GM12878 (cell line): Measurements from ENCODE around the gene PCCA. TPM values are rescaled to one million over a fixed set of nuclear protein-coding genes. Genes with fewer than 3 reads are reported as not detected.

Experiments used
- ATAC-seq: fragments of 200-7000 bp; cut with Tn5 transposase; 3 replicates; pipeline ENCODE4 v1.9.1; 2020; ENCODE audit warnings: mild to moderate bottlenecking, moderate library complexity
- BruUV-seq: library from RNA; stranded (reverse); fragments of 400-500 nt; replicated peaks from 2 replicates; lab custom pipeline; 2021; lab: Mats Ljungman, UMichigan
- CTCF ChIA-PET: fragments of 300-600 bp; sonication (Branson Sonifier 250); formaldehyde crosslinking; extraction: SDS; loops from one replicate; lab custom pipeline; 2021; ENCODE audit warnings: inconsistent platforms; lab: Yijun Ruan, JAX
- POLR2A ChIA-PET: fragments of 350-600 bp; formaldehyde crosslinking; extraction: SDS; loops from one replicate; lab custom pipeline; 2021; ENCODE audit warnings: inconsistent platforms; lab: Charles Lee
- RAD21 ChIA-PET: fragments of 300-600 bp; sonication (Branson Sonifier 250); formaldehyde crosslinking; loops from one replicate; lab custom pipeline; 2023; ENCODE audit warnings: antibody characterized with exemption; ENCODE audit not compliant: unreplicated experiment; lab: Charles Lee
- SMC1A ChIA-PET: fragments of 300-600 bp; sonication (Branson Sonifier 250); formaldehyde crosslinking; loops from one replicate; lab custom pipeline; 2023; ENCODE audit not compliant: unreplicated experiment, uncharacterized antibody; lab: Charles Lee
- DNase-seq: peaks from one replicate; pipeline ENCODE4 v3.0.0-alpha.2; 2011; ENCODE audit warnings: low read depth, low spot score
- FAIRE-seq: peaks from 3 replicates; lab custom pipeline; 2011; peaks lifted over from hg19 to GRCh38; lab: Jason Lieb, UNC
- H2AFZ ChIP-seq: 2 replicates; pipeline ENCODE4 v1.6.0; 2011; ENCODE audit warnings: low read depth, low read length, control low read depth; ENCODE audit not compliant: control insufficient read depth
- H3K27ac ChIP-seq: 2 replicates; pipeline ENCODE4 v1.5.1; 2011; ENCODE audit warnings: control low read depth; ENCODE audit not compliant: control insufficient read depth, insufficient read depth
- H3K27me3 ChIP-seq, 2 experiments: replicated peaks in 1 of 2; 2 replicates each; pipeline versions ENCODE4 v1.6.0 to v1.6.1; 2011; ENCODE audit warnings: low read length in 1 of 2; ENCODE audit not compliant: control insufficient read depth in 2 of 2, insufficient read depth in 2 of 2
- H3K36me3 ChIP-seq, 2 experiments: 2 replicates each; pipeline ENCODE4 v1.5.1; 2011; ENCODE audit warnings: low read length in 1 of 2; ENCODE audit not compliant: control insufficient read depth in 2 of 2, insufficient read depth in 2 of 2
- H3K4me1 ChIP-seq: 2 replicates; pipeline ENCODE4 v1.6.1; 2011; ENCODE audit warnings: mild to moderate bottlenecking, low read length, moderate library complexity, mixed read lengths; ENCODE audit not compliant: control insufficient read depth, insufficient read depth
- H3K4me2 ChIP-seq: 2 replicates; pipeline ENCODE4 v1.6.0; 2011; ENCODE audit warnings: control low read depth; ENCODE audit not compliant: control insufficient read depth, insufficient read depth
- H3K4me3 ChIP-seq: fragments of 200-600 bp; sonication (generic); 2 replicates; pipeline ENCODE4 v1.5.1; 2016
- H3K79me2 ChIP-seq: 2 replicates; pipeline ENCODE4 v1.6.0; 2011; ENCODE audit warnings: low read length; ENCODE audit not compliant: control insufficient read depth, insufficient read depth
- H3K9ac ChIP-seq: 2 replicates; pipeline ENCODE4 v1.8.0; 2011; ENCODE audit warnings: low read length, control low read depth, mixed read lengths; ENCODE audit not compliant: control insufficient read depth, insufficient read depth
- H3K9me3 ChIP-seq: replicated peaks from 3 replicates; pipeline ENCODE4 v1.5.1; 2011; ENCODE audit warnings: mild to moderate bottlenecking, low read length; ENCODE audit not compliant: control insufficient read depth, insufficient read depth
- H4K20me1 ChIP-seq: 2 replicates; pipeline ENCODE4 v1.6.0; 2011; ENCODE audit not compliant: control insufficient read depth, insufficient read depth
- BHLHE40 ChIP-seq, 2 experiments: fragments of 450-650 bp in 1 of 2; IDR thresholded peaks; 2 replicates each; pipeline ENCODE4 v1.6.1; 2011 to 2017; ENCODE audit warnings: low read depth in 2 of 2, borderline replicate concordance in 1 of 2, improper control_type of control experiment in 1 of 2, low read length in 1 of 2, mild to moderate bottlenecking in 1 of 2
- CEBPB ChIP-seq, 2 experiments: fragments of 150-350 bp in 1 of 2; IDR thresholded peaks; 2 replicates each; pipeline ENCODE4 v1.6.1; 2012 to 2014; ENCODE audit warnings: low read depth in 2 of 2, low read length in 2 of 2, borderline replicate concordance in 1 of 2, inconsistent platforms in 1 of 2
- EED ChIP-seq: sonication (generic); IDR thresholded peaks from 2 replicates; pipeline ENCODE4 v1.6.1; 2016; ENCODE audit warnings: antibody characterized with exemption, low read depth
- FOXM1 ChIP-seq: IDR thresholded peaks from 2 replicates; pipeline ENCODE4 v1.6.1; 2012; ENCODE audit warnings: low read depth, mild to moderate bottlenecking, inconsistent platforms, low read length, moderate library complexity
- IRF4 ChIP-seq: IDR thresholded peaks from 2 replicates; pipeline ENCODE4 v1.6.1; 2011; ENCODE audit warnings: low read depth, low read length
- MTA2 ChIP-seq: fragments of 450-650 bp; IDR thresholded peaks from 2 replicates; pipeline ENCODE4 v1.6.1; 2016; ENCODE audit warnings: low read depth, mild to moderate bottlenecking, moderate library complexity
- MTA3 ChIP-seq: IDR thresholded peaks from 2 replicates; pipeline ENCODE4 v1.6.1; 2012; ENCODE audit warnings: low read length, inconsistent platforms, borderline replicate concordance
- MYB ChIP-seq: fragments of 150-350 bp; IDR thresholded peaks from 2 replicates; pipeline ENCODE4 v1.6.1; 2014; ENCODE audit warnings: mild to moderate bottlenecking, low read depth, low read length, borderline replicate concordance
- RAD51 ChIP-seq: fragments of 450-650 bp; IDR thresholded peaks from 2 replicates; pipeline ENCODE4 v1.6.1; 2016; ENCODE audit warnings: moderate library complexity, mild to moderate bottlenecking, inconsistent platforms
- RUNX3 ChIP-seq: IDR thresholded peaks from 2 replicates; pipeline ENCODE4 v1.6.1; 2012; ENCODE audit warnings: low read length, inconsistent platforms
- SMAD1 ChIP-seq: fragments of 450-650 bp; IDR thresholded peaks from 2 replicates; pipeline ENCODE4 v1.6.1; 2018; ENCODE audit warnings: mild to moderate bottlenecking, low read depth; ENCODE audit not compliant: partially characterized antibody
- SMARCA5 ChIP-seq: fragments of 450-650 bp; IDR thresholded peaks from 2 replicates; pipeline ENCODE4 v1.6.1; 2017; ENCODE audit warnings: mild to moderate bottlenecking
- STAT3 ChIP-seq: IDR thresholded peaks from 2 replicates; pipeline ENCODE4 v1.6.1; 2011; ENCODE audit warnings: low read depth, low read length, improper control_type of control experiment
- WGBS: methylation state at CpG from one replicate; pipeline ENCODE4 v1.1.6; 2016; ENCODE audit warnings: low lambda C conversion rate; ENCODE audit not compliant: insufficient replicate concordance, insufficient coverage; ENCODE audit errors: missing lambda C conversion rate; 5-methylcytosine and 5-hydroxymethylcytosine counted together
- in situ Hi-C: fragments of 300-500 bp; cut with MboI; formaldehyde crosslinking; loops from 9 replicates; pipeline ENCODE4 v1.14.3; 2018; ENCODE audit warnings: mixed read lengths
- intact Hi-C: fragments of 100-400 bp; cut with micrococcal nuclease; formaldehyde crosslinking; loops from one replicate; pipeline ENCODE4 v1.14.2; 2022; ENCODE audit not compliant: unreplicated experiment
- polyA plus RNA-seq, 11 experiments: library from polyadenylated mRNA; depleted of rRNA in 4 of 11; unstranded in 6 of 11; stranded (reverse) in 5 of 11; fragments of >200 nt; fragmentation: Nextera tagmentation in 4 of 11; fragmentation: Illumina TruSeq in 1 of 11; extraction: Ambion mirVana in 4 of 11; extraction: Trizol in 1 of 11; gene quantifications; 1 replicate in 1 of 11; 2 replicates in 10 of 11; pipeline versions ENCODE4 v1.2.1 to v1.2.3, GENCODE V29; 2011 to 2016; ENCODE audit warnings: inconsistent platforms in 2 of 11, missing spikeins in 2 of 11, low read depth in 1 of 11
- total RNA-seq, 4 experiments: library from RNA; depleted of rRNA in 3 of 4; stranded (reverse); fragments of >200 nt in 3 of 4; fragmentation: Illumina TruSeq in 1 of 4; extraction: Trizol in 1 of 4; gene quantifications; 2 replicates each; pipeline versions ENCODE4 v1.2.1 to v1.2.3, GENCODE V29; 2013 to 2021
- TF ChIP-seq, protein P1 (sequence below): IDR thresholded peaks from 2 replicates; pipeline ENCODE4 v1.6.1; 2012; ENCODE audit warnings: improper control_type of control experiment, low read depth, low read length; ENCODE audit not compliant: insufficient replicate concordance
- TF ChIP-seq, protein P2 (sequence below): fragments of 450-650 bp; IDR thresholded peaks from 2 replicates; pipeline ENCODE4 v1.6.1; 2016; ENCODE audit warnings: mild to moderate bottlenecking
- TF ChIP-seq, protein P3 (sequence below): IDR thresholded peaks from 2 replicates; pipeline ENCODE4 v1.6.1; 2011; ENCODE audit warnings: low read depth, mild to moderate bottlenecking, low read length, moderate library complexity, borderline replicate concordance; ENCODE audit errors: extremely low read depth
- TF ChIP-seq, protein P4 (sequence below): fragments of 450-650 bp; IDR thresholded peaks from 2 replicates; pipeline ENCODE4 v1.6.1; 2016; ENCODE audit warnings: mild to moderate bottlenecking

PCCA gene
- total and polyA plus RNA-seq, 10 of the 15 experiments (the other 5 are each of a cell fraction or from before 2014, with no cell fraction given) = 5.9 to 18.2 (median 12.4) TPM

DNA sequence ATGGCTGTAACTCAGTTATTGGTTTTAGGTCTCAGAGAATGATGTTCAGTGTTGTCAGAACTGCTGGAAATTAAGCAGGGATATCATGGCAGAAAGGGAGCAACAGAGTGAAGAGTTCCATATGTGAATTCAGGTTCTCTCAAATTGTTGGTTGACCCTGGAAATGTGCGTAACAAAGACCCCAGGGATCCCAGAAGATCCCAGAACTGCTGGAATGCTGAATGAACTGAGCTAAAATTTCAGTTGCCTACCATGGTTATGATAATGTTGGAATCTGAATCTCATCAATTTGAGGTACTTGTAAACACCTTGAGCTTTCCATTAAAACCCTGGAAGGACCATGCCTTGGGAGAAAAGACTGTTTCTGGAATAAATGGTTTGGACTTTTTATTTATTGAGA is 268.9 kb downstream of the PCCA start (continued):
- TF ChIP-seq, protein P1, sequence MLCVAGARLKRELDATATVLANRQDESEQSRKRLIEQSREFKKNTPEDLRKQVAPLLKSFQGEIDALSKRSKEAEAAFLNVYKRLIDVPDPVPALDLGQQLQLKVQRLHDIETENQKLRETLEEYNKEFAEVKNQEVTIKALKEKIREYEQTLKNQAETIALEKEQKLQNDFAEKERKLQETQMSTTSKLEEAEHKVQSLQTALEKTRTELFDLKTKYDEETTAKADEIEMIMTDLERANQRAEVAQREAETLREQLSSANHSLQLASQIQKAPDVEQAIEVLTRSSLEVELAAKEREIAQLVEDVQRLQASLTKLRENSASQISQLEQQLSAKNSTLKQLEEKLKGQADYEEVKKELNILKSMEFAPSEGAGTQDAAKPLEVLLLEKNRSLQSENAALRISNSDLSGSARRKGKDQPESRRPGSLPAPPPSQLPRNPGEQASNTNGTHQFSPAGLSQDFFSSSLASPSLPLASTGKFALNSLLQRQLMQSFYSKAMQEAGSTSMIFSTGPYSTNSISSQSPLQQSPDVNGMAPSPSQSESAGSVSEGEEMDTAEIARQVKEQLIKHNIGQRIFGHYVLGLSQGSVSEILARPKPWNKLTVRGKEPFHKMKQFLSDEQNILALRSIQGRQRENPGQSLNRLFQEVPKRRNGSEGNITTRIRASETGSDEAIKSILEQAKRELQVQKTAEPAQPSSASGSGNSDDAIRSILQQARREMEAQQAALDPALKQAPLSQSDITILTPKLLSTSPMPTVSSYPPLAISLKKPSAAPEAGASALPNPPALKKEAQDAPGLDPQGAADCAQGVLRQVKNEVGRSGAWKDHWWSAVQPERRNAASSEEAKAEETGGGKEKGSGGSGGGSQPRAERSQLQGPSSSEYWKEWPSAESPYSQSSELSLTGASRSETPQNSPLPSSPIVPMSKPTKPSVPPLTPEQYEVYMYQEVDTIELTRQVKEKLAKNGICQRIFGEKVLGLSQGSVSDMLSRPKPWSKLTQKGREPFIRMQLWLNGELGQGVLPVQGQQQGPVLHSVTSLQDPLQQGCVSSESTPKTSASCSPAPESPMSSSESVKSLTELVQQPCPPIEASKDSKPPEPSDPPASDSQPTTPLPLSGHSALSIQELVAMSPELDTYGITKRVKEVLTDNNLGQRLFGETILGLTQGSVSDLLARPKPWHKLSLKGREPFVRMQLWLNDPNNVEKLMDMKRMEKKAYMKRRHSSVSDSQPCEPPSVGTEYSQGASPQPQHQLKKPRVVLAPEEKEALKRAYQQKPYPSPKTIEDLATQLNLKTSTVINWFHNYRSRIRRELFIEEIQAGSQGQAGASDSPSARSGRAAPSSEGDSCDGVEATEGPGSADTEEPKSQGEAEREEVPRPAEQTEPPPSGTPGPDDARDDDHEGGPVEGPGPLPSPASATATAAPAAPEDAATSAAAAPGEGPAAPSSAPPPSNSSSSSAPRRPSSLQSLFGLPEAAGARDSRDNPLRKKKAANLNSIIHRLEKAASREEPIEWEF = no peak

DNA sequence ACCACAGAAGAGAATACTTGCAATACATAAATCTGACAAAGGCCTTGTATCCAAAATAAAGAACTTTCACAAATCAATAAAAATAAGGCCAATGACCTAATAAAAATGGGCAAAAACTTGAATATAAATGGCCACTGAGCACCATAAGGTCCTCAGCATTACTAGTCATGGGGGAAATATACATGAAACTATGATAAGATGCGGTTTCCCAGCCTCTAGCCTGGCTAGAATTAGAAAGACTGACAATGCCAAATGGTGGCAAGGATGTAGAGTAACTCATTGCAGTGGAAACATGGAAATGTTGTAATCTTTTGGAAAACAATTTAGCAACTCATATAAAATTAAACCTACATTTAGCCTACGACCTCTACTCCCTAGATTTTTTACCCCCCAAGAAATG is 272.6 kb downstream of the PCCA start:
- ChIA-PET SMC1A (no interaction called here), RAD21 (no interaction called here), CTCF (no interaction called here), POLR2A (no interaction called here)
- Histone ChIP-seq H3K4me2 (no peak overlapping the region), H4K20me1 (no peaks in the 10 kb centered on the region), H3K9ac (no peak overlapping the region), H3K36me3 (no peaks in the 10 kb centered on the region), H3K27me3 (no peaks in the 10 kb centered on the region), H3K27ac (no peak overlapping the region), H3K9me3 (no peaks in the 10 kb centered on the region), H3K79me2 (no peaks in the 10 kb centered on the region), H3K4me1 (no peaks in the 10 kb centered on the region), H3K4me3 (no peak overlapping the region), H2AFZ (no peak overlapping the region)
- no peak for DNase-seq
- FAIRE-seq = no peak
- no TSS peak for BruUV-seq
- WGBS = 94% methylated on average over 2 of the region's 2 CpGs
- intact Hi-C loops (no loop called here), in situ Hi-C loops (no loop called here)
- ATAC-seq = no peak
- TF ChIP-seq RAD51 = no peak
- no peak for TF ChIP-seq RUNX3
- TF ChIP-seq, protein P2, sequence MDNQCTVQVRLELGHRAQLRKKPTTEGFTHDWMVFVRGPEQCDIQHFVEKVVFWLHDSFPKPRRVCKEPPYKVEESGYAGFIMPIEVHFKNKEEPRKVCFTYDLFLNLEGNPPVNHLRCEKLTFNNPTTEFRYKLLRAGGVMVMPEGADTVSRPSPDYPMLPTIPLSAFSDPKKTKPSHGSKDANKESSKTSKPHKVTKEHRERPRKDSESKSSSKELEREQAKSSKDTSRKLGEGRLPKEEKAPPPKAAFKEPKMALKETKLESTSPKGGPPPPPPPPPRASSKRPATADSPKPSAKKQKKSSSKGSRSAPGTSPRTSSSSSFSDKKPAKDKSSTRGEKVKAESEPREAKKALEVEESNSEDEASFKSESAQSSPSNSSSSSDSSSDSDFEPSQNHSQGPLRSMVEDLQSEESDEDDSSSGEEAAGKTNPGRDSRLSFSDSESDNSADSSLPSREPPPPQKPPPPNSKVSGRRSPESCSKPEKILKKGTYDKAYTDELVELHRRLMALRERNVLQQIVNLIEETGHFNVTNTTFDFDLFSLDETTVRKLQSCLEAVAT = no peak
- TF ChIP-seq, protein P3, sequence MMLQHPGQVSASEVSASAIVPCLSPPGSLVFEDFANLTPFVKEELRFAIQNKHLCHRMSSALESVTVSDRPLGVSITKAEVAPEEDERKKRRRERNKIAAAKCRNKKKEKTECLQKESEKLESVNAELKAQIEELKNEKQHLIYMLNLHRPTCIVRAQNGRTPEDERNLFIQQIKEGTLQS = no peak
- no peak for TF ChIP-seq MTA3
- TF ChIP-seq SMAD1 = no peak
- TF ChIP-seq STAT3 = no peak
- no peak for TF ChIP-seq FOXM1
- TF ChIP-seq MYB = no peak
- no peak for TF ChIP-seq SMARCA5
- TF ChIP-seq CEBPB (IDR thresholded peaks at IDR 0.05; ENCODE audit: borderline replicate concordance in 1 of 2, low read depth in 2 of 2, low read length in 2 of 2) = no peak
- TF ChIP-seq, protein P4, sequence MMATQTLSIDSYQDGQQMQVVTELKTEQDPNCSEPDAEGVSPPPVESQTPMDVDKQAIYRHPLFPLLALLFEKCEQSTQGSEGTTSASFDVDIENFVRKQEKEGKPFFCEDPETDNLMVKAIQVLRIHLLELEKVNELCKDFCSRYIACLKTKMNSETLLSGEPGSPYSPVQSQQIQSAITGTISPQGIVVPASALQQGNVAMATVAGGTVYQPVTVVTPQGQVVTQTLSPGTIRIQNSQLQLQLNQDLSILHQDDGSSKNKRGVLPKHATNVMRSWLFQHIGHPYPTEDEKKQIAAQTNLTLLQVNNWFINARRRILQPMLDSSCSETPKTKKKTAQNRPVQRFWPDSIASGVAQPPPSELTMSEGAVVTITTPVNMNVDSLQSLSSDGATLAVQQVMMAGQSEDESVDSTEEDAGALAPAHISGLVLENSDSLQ = no peak
- no peak for TF ChIP-seq IRF4
- TF ChIP-seq MTA2 = no peak
- TF ChIP-seq BHLHE40 (IDR thresholded peaks at IDR 0.05; ENCODE audit: borderline replicate concordance in 1 of 2, low read depth in 2 of 2, low read length in 1 of 2) = no peak
- TF ChIP-seq EED = no peak
